ENCODE results near the gene FRY.

FRY gene

GRCh38 chr13:32060401-32060878, 28.9 kb downstream of the FRY start:
- TF ChIP-seq PPARA (CRISPR knock-in tag; IDR thresholded peaks at IDR 0.05; ENCODE audit: borderline replicate concordance) (no peak), ZFP30 (CRISPR knock-in tag; IDR thresholded peaks at IDR 0.05) (no peak), BACH2 (CRISPR knock-in tag; IDR thresholded peaks at IDR 0.05; ENCODE audit: borderline replicate concordance) (no peak), TOX (CRISPR knock-in tag; IDR thresholded peaks at IDR 0.05; ENCODE audit: borderline replicate concordance) (no peak), ESRRG (CRISPR knock-in tag; IDR thresholded peaks at IDR 0.05) (no peak), OSR1 (CRISPR knock-in tag; IDR thresholded peaks at IDR 0.05) (no peak), SNAI2 (CRISPR knock-in tag; IDR thresholded peaks at IDR 0.05) (no peak), POU6F1 (CRISPR knock-in tag; IDR thresholded peaks at IDR 0.05; ENCODE audit: borderline replicate concordance, low read depth) (no peak), ZNF565 (CRISPR knock-in tag; conservative IDR thresholded peaks at IDR 0.05; ENCODE audit: low read depth) (no peak), TCF4 (CRISPR knock-in tag; IDR thresholded peaks at IDR 0.05; ENCODE audit: borderline replicate concordance) (no peak), ZC3H10 (CRISPR knock-in tag; IDR thresholded peaks at IDR 0.05) (no peak), ZNF8 (CRISPR knock-in tag; IDR thresholded peaks at IDR 0.05) (no peak)
- ATAC-seq = no peak

GRCh38 chr13:32063619-32064233, 32.2 kb downstream of the FRY start:
- TF ChIP-seq BACH2 (CRISPR knock-in tag; IDR thresholded peaks at IDR 0.05; ENCODE audit: borderline replicate concordance) (no peak), ZFP30 (CRISPR knock-in tag; IDR thresholded peaks at IDR 0.05) (no peak), ZNF8 (CRISPR knock-in tag; IDR thresholded peaks at IDR 0.05) (no peak), POU6F1 (CRISPR knock-in tag; IDR thresholded peaks at IDR 0.05; ENCODE audit: borderline replicate concordance, low read depth) (no peak), CSDC2 (CRISPR knock-in tag; IDR thresholded peaks at IDR 0.05) (no peak), CREB5 (CRISPR knock-in tag; IDR thresholded peaks at IDR 0.05; ENCODE audit: low read depth) (no peak), TCF4 (CRISPR knock-in tag; IDR thresholded peaks at IDR 0.05; ENCODE audit: borderline replicate concordance) (no peak), ZNF70 (CRISPR knock-in tag; IDR thresholded peaks at IDR 0.05) (no peak), RARB (CRISPR knock-in tag; IDR thresholded peaks at IDR 0.05) (no peak)
- no peak for ATAC-seq

GRCh38 chr13:32067149-32067961, 35.8 kb downstream of the FRY start:
- no peak for ATAC-seq
- TF ChIP-seq POU6F1 (CRISPR knock-in tag; IDR thresholded peaks at IDR 0.05; ENCODE audit: borderline replicate concordance, low read depth) = no peak
- no peak for TF ChIP-seq ZNF70 (CRISPR knock-in tag; IDR thresholded peaks at IDR 0.05)
- no peak for TF ChIP-seq ZNF565 (CRISPR knock-in tag; conservative IDR thresholded peaks at IDR 0.05; ENCODE audit: low read depth)

- no peak for ATAC-seq
- TF ChIP-seq TCF4 (CRISPR knock-in tag; IDR thresholded peaks at IDR 0.05; ENCODE audit: borderline replicate concordance) (no peak), ZC3H10 (CRISPR knock-in tag; IDR thresholded peaks at IDR 0.05) (no peak), PATZ1 (CRISPR knock-in tag; IDR thresholded peaks at IDR 0.05; ENCODE audit: borderline replicate concordance) (no peak), PPARA (CRISPR knock-in tag; IDR thresholded peaks at IDR 0.05; ENCODE audit: borderline replicate concordance) (no peak), ESRRG (CRISPR knock-in tag; IDR thresholded peaks at IDR 0.05) (no peak), TSHZ2 (CRISPR knock-in tag; IDR thresholded peaks at IDR 0.05) (no peak), ZNF565 (CRISPR knock-in tag; conservative IDR thresholded peaks at IDR 0.05; ENCODE audit: low read depth) (no peak), ISL1 (CRISPR knock-in tag; IDR thresholded peaks at IDR 0.05) (no peak), ZFP30 (CRISPR knock-in tag; IDR thresholded peaks at IDR 0.05) (no peak), POU6F1 (CRISPR knock-in tag; IDR thresholded peaks at IDR 0.05; ENCODE audit: borderline replicate concordance, low read depth) (no peak), ZNF8 (CRISPR knock-in tag; IDR thresholded peaks at IDR 0.05) (no peak), GLIS3 (CRISPR knock-in tag; IDR thresholded peaks at IDR 0.05) (no peak)
These were observed 36.7 kb downstream of the FRY start for GRCh38 chr13:32068255-32068654.

Data from SK-N-SH treated with all-trans-retinoic acid at 6 μM for 48 hours (cell line).